Measurements from ENCODE around the gene GMDS. TPM values are rescaled to one million over a fixed set of nuclear protein-coding genes. Genes with fewer than 3 reads are reported as not detected.

Gene GMDS
- total and polyA plus RNA-seq, 7 donors = 2.8 to 6.6 (median 4.7) TPM

- no peaks in the 10 kb centered on the region for H3K27me3 ChIP-seq (ENCODE audit: insufficient read depth in 3 of 3, low read length in 2 of 3)
- WGBS, 3 donors = 86 to 90% (median 87%) methylated on average over 9 of the region's 9 CpGs
- no peaks in the 10 kb centered on the region for H3K4me1 ChIP-seq
- no peaks in the 10 kb centered on the region for H3K36me3 ChIP-seq (ENCODE audit: insufficient read depth in 1 of 2, low read depth in 1 of 2)
- no peak overlapping the region for H3K27ac ChIP-seq
- DNase-seq (no peak), ATAC-seq (no peak)
- intact Hi-C loops (cut with DNase I) = no loop called here
- no peak overlapping the region for H3K4me3 ChIP-seq
- H3K9me3 ChIP-seq = no peaks in the 10 kb centered on the region
- no peak for TF ChIP-seq CTCF (IDR thresholded peaks at IDR 0.05)
Measured at GRCh38 chr6:1739220-1739619, 506.2 kb downstream of the GMDS start.

GRCh38 chr6:1738558-1739081, 506.8 kb downstream of the GMDS start:
- no peaks in the 10 kb centered on the region for H3K36me3 ChIP-seq (ENCODE audit: insufficient read depth in 1 of 2, low read depth in 1 of 2)

GRCh38 chr6:1737463-1738311, 507.7 kb downstream of the GMDS start:
- Histone ChIP-seq H3K27me3 (ENCODE audit: insufficient read depth in 3 of 3, low read length in 2 of 3) (peaks cover 0 to 1% (median 0%) of the 10 kb centered on the region in 3 donors), H3K27ac (no peak overlapping the region), H3K4me1 (no peaks in the 10 kb centered on the region), H3K9me3 (no peaks in the 10 kb centered on the region), H3K4me3 (no peak overlapping the region), H3K36me3 (ENCODE audit: insufficient read depth in 1 of 2, low read depth in 1 of 2) (no peaks in the 10 kb centered on the region)
- TF ChIP-seq CTCF (IDR thresholded peaks at IDR 0.05) = no peak
- intact Hi-C loops (cut with DNase I) = no loop called here
- DNase-seq (no peak), ATAC-seq (no peak)
- 83 to 86% (median 84%) methylated on average over 6 of the region's 6 CpGs for WGBS, 3 donors

More at GRCh38 chr6:1738558-1739081, 506.8 kb downstream of the GMDS start:
- DNase-seq = no peak
- 42 to 53% (median 43%) methylated on average over 6 of the region's 6 CpGs for WGBS, 3 donors
- Histone ChIP-seq H3K9me3 (no peaks in the 10 kb centered on the region), H3K27ac (no peak overlapping the region), H3K4me3 (no peak overlapping the region), H3K27me3 (ENCODE audit: insufficient read depth in 3 of 3, low read length in 2 of 3) (no peaks in the 10 kb centered on the region), H3K4me1 (no peaks in the 10 kb centered on the region)
- intact Hi-C loops (cut with DNase I) = no loop called here
- no peak for ATAC-seq
- no peak for TF ChIP-seq CTCF (IDR thresholded peaks at IDR 0.05)

- ATAC-seq (no peak), DNase-seq (no peak)
- Histone ChIP-seq H3K27ac (no peak overlapping the region), H3K4me1 (no peaks in the 10 kb centered on the region), H3K27me3 (ENCODE audit: insufficient read depth in 3 of 3, low read length in 2 of 3) (peaks cover 0 to 2% (median 0%) of the 10 kb centered on the region in 3 donors), H3K4me3 (no peak overlapping the region), H3K9me3 (no peaks in the 10 kb centered on the region), H3K36me3 (ENCODE audit: insufficient read depth in 1 of 2, low read depth in 1 of 2) (no peaks in the 10 kb centered on the region)
- WGBS, 3 donors = 70 to 72% (median 72%) methylated on average over 6 of the region's 6 CpGs
- intact Hi-C loops (cut with DNase I) = no loop called here
- TF ChIP-seq CTCF (IDR thresholded peaks at IDR 0.05) = no peak
Measured at GRCh38 chr6:1736346-1737105, 508.9 kb downstream of the GMDS start.

Data from psoas muscle (tissue), 8 donors.